Omental fat pad (tissue), 4 donors: ENCODE data around the gene COL6A5. TPM values are rescaled to one million over a fixed set of nuclear protein-coding genes. Genes with fewer than 3 reads are reported as not detected.
"Not testable (repeated sequence)": the region's sequence is repeated elsewhere in the genome, so short reads cannot be mapped to it uniquely, and the experiment has no call there.

Experiments used
- ATAC-seq: fragments of 150-250 bp; one replicate; pipeline ENCODE4 v1.9.1; 2016; ENCODE audit warnings: mild to moderate bottlenecking, moderate library complexity; ENCODE audit not compliant: low FRiP score
- DNase-seq: peaks from one replicate; pipeline ENCODE4 v3.0.0-alpha.2; 2019; ENCODE audit warnings: low spot score
- total RNA-seq, 4 donors: library from RNA; depleted of rRNA; stranded (reverse); fragments of >200 nt; gene quantifications; one replicate each; pipeline ENCODE4 v1.1.0, GENCODE V29; 2016
- TF ChIP-seq, protein P1 (sequence below), 3 donors: fragments of 450-650 bp; IDR thresholded peaks; one replicate each; pipeline ENCODE4 v1.5.1; 2016 to 2017; ENCODE audit warnings: antibody characterized with exemption in 3 of 3, mild to moderate bottlenecking in 3 of 3, moderate library complexity in 2 of 3

The COL6A5 gene
- total RNA-seq, 4 donors from 2014 or later, result 0.09 TPM; not detected in 3

DNA sequence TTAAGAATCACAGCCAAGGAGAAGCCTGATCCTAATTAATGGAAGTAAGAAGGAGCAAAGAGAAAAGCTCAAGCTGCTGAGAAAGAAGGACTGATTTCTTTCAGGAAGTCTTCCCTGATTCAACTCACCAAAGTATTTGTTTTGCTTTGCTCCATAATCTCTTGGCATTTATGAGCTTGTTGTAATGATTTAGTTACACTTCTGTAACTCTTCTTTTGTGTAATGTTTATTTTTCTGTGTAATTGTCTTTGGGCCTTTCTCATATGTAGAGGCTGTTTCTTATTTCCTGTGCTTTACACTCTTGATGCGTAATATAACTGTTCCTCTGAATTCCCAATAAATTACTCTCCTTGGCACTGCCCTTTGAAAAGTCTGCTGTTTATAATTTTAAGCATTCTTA lies 80.0 kb downstream of the COL6A5 start:
- TF ChIP-seq, protein P1, sequence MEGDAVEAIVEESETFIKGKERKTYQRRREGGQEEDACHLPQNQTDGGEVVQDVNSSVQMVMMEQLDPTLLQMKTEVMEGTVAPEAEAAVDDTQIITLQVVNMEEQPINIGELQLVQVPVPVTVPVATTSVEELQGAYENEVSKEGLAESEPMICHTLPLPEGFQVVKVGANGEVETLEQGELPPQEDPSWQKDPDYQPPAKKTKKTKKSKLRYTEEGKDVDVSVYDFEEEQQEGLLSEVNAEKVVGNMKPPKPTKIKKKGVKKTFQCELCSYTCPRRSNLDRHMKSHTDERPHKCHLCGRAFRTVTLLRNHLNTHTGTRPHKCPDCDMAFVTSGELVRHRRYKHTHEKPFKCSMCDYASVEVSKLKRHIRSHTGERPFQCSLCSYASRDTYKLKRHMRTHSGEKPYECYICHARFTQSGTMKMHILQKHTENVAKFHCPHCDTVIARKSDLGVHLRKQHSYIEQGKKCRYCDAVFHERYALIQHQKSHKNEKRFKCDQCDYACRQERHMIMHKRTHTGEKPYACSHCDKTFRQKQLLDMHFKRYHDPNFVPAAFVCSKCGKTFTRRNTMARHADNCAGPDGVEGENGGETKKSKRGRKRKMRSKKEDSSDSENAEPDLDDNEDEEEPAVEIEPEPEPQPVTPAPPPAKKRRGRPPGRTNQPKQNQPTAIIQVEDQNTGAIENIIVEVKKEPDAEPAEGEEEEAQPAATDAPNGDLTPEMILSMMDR (IDR thresholded peaks at IDR 0.05), result no peak
- no peak for ATAC-seq

DNA sequence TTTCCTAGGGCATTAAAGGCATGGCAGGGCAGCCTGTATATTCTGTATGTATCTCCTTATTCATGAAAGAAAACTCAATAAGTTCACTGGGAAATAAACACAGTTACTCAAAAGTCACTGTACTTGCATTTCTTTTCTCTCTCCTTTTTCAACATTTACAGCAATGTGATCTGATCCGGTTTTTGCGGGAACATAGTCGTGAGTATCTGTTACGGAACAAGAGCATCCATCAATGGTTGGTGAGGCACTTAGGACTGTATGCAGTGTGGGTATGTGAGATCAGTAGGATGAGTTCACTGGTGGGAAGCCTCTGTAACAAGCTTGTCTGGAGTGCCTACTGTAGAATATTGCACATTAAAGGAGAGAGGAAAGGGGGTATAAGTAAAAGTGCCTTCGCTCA lies 80.7 kb downstream of the COL6A5 start:
- no peak for ATAC-seq
- TF ChIP-seq, protein P1 (IDR thresholded peaks at IDR 0.05), result no peak
- no peak for DNase-seq

More for the DNA sequence above, 80.0 kb downstream of the COL6A5 start:
- no peak for DNase-seq

DNA sequence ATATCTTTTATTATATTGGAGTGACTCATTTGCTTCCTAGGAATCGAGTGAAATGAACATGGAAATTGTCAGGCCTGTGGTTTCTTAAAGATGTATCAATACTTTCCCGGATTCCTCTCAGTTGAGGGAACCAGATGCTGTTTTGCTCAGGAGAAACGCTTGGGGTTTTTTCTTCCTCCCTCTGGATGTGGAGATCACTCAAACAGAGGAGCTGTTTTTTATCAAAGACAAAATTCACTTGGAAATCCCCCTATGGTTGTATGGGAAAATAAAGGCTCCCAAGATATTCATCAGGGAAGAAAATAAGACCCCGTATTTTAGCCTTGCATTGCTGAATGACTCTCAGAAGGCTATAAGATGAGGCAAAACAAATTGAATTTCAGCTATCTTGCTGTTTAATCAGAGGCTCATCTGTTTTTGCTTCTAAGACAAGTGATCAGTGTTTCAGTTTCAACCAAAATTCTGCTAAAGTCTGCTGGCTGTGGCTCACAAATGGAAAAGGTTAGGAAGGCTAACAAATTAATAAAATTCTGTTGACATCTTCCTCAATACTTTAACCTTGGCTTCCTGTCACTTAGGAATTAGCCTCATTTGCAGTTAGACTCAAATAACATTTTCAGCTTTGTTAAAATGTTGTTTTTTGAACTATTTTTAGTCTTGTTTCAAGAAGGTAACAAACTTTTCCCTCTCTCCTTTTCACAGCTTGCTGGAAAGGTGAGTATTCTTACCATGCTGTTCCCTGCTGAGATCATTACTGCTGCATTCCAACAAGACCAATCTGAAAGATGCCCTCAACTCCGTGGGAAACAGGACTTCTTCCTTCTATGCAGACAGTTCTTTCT lies 83.6 kb downstream of the COL6A5 start:
- no peak for ATAC-seq
- TF ChIP-seq, protein P1 (IDR thresholded peaks at IDR 0.05), result no peak
- no peak for DNase-seq

DNA sequence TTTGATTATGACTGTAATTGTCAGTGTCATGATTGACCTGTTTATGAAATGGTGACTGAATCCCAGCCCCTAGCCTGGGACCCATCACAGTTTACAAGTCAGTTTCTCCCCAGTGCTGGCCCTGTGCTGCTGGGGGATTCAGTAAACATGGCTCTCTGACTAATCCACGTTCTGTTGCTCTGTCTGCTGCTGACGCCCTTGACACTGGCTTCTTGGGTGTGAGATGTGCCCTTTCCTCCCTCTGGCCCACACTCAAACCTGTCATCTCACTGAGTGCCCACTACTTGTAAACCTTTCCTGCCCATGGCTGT lies 84.2 kb downstream of the COL6A5 start:
- TF ChIP-seq, protein P1 (IDR thresholded peaks at IDR 0.05), result no peak
- ATAC-seq (no peak), DNase-seq (no peak)

DNA sequence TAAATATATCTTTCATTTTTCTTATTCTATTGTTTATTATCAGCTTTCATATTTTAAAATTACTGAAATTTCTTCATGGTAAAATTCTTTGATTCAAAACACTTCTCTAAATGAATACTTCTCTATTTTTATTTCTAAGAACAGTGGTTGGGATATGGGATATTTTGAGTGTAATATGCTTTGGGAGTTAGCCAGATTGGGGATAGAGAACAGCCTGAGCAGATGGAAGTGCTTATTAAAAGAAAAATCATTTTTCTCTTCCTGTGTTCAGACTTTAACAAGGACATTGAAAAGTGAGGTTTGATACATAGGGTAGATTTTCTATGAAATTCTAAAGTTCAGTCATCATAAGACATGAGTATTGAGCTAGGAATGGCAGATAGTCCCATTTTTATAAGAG lies 84.8 kb downstream of the COL6A5 start:
- no peak for ATAC-seq
- TF ChIP-seq, protein P1 (IDR thresholded peaks at IDR 0.05), result no peak
- DNase-seq, result no peak

DNA sequence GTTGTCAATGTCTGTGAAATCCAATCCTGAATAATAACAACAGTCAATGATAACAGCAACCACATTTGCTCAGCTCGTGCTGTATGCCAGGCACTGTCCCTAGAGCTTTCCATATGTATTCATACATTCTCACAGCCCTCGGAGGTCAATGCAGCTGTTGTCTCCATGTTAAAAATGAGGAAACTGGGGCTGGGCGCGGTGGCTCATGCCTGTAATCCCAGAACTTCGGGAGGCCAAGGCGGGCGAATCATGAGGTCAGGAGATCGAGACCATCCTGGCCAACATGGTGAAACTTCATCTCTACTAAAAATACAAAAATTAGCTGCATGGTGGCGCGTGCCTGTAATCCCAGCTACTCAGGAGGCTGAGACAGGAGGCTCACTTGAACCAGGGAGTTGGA lies 86.6 kb downstream of the COL6A5 start:
- not testable (repeated sequence) for ATAC-seq

DNA sequence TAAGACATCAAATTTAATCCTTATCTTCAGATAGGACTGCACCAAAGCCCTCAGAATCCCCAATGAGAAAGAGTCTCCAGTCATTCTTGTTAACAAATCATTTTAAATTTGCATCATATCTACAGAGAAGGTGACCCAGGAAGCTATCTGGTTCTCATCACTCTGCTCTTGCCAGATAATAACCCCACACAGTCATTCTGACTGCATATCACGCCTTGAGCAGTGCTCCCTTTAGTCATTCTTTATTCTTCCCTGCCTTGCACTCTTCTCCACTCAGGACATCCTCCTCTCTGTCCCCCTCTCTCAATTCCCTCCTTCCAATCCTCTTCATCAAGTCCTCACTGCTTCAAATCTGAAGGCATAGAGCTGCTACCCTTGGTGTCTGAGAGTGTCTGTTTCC lies 87.8 kb downstream of the COL6A5 start:
- no peak for DNase-seq
- TF ChIP-seq, protein P1 (IDR thresholded peaks at IDR 0.05), result no peak

More for the DNA sequence above, 86.6 kb downstream of the COL6A5 start:
- DNase-seq, result not testable (repeated sequence)

More for the DNA sequence above, 87.8 kb downstream of the COL6A5 start:
- ATAC-seq, result no peak
